ENCODE data around the gene ZMYM2. TPM values are rescaled to one million over a fixed set of nuclear protein-coding genes. Genes with fewer than 3 reads are reported as not detected.

The ZMYM2 gene
- total and polyA plus RNA-seq, 2 of the 13 experiments (the other 11 are each of a cell fraction or from before 2014, with no cell fraction given) = 22.4 to 40.8 TPM

DNA sequence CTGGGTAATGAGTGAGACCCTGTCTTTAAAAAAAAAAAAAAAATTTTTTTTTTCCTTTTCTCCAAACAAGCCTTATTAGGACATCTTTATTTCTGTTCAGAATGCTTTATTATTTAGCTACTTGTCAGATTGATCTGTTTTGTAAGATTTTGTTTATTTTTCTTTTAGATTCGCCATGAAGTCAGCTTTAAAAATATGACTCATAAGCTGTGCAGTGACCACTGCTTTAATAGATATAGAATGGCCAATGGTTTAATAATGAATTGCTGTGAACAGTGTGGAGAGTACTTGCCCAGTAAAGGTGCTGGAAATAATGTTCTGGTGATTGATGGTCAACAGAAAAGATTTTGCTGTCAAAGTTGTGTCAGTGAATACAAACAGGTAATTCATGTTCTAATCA, 47.7 kb downstream of the ZMYM2 start (continued):
- TF ChIP-seq, protein P1, sequence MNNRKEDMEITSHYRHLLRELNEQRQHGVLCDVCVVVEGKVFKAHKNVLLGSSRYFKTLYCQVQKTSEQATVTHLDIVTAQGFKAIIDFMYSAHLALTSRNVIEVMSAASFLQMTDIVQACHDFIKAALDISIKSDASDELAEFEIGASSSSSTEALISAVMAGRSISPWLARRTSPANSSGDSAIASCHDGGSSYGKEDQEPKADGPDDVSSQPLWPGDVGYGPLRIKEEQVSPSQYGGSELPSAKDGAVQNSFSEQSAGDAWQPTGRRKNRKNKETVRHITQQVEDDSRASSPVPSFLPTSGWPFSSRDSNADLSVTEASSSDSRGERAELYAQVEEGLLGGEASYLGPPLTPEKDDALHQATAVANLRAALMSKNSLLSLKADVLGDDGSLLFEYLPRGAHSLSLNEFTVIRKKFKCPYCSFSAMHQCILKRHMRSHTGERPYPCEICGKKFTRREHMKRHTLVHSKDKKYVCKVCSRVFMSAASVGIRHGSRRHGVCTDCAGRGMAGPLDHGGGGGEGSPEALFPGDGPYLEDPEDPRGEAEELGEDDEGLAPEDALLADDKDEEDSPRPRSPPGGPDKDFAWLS (CRISPR knock-in tag; IDR thresholded peaks at IDR 0.05; ENCODE audit: borderline replicate concordance) = no peak
- no peak for TF ChIP-seq GATA4 (IDR thresholded peaks at IDR 0.05; ENCODE audit: borderline replicate concordance, low read depth)
- TF ChIP-seq JARID2 (CRISPR knock-in tag; IDR thresholded peaks at IDR 0.05; ENCODE audit: insufficient replicate concordance) = no peak
- TF ChIP-seq, protein P2, sequence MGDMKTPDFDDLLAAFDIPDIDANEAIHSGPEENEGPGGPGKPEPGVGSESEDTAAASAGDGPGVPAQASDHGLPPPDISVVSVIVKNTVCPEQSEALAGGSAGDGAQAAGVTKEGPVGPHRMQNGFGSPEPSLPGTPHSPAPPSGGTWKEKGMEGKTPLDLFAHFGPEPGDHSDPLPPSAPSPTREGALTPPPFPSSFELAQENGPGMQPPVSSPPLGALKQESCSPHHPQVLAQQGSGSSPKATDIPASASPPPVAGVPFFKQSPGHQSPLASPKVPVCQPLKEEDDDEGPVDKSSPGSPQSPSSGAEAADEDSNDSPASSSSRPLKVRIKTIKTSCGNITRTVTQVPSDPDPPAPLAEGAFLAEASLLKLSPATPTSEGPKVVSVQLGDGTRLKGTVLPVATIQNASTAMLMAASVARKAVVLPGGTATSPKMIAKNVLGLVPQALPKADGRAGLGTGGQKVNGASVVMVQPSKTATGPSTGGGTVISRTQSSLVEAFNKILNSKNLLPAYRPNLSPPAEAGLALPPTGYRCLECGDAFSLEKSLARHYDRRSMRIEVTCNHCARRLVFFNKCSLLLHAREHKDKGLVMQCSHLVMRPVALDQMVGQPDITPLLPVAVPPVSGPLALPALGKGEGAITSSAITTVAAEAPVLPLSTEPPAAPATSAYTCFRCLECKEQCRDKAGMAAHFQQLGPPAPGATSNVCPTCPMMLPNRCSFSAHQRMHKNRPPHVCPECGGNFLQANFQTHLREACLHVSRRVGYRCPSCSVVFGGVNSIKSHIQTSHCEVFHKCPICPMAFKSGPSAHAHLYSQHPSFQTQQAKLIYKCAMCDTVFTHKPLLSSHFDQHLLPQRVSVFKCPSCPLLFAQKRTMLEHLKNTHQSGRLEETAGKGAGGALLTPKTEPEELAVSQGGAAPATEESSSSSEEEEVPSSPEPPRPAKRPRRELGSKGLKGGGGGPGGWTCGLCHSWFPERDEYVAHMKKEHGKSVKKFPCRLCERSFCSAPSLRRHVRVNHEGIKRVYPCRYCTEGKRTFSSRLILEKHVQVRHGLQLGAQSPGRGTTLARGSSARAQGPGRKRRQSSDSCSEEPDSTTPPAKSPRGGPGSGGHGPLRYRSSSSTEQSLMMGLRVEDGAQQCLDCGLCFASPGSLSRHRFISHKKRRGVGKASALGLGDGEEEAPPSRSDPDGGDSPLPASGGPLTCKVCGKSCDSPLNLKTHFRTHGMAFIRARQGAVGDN (CRISPR knock-in tag; IDR thresholded peaks at IDR 0.05) = no peak
- no peak for TF ChIP-seq ELF4 (CRISPR knock-in tag; IDR thresholded peaks at IDR 0.05; ENCODE audit: borderline replicate concordance)

DNA sequence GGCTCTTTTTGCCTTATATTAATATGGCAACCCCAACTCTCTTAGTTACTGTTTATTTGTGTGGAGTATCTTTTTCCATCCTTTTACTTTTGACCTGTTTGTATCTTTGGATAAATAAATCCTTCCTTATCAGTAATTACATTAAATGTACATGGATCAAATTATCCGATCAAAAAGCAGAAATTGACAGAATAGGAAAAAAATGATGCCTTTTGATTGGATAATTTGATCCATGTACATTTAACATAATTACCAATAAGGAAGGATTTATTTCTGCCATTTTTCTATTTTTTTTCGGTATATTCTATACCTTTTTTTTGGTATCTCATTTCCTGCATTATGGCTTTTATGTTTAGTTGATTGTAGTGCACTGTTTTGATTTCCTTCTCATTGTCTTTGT, 57.2 kb downstream of the ZMYM2 start:
- Histone ChIP-seq H2AFZ (ENCODE audit: low read length) (no peak overlapping the region), H3K79me2 (ENCODE audit: insufficient read depth, low read length) (peaks cover 3% of the 10 kb centered on the region), H3K9me3 (ENCODE audit: low read length) (no peaks in the 10 kb centered on the region), H4K20me1 (ENCODE audit: insufficient read depth, low read length) (no peaks in the 10 kb centered on the region), H3K27ac (ENCODE audit: extremely low read length, insufficient read depth, low read length) (no peak overlapping the region), H3K36me3 (replicated peaks in 1 of 2; ENCODE audit: control insufficient read depth in 1 of 2, insufficient read depth in 2 of 2, low read length in 2 of 2) (peaks cover 2 to 7% of the 10 kb centered on the region in 2 experiments; a peak in 2 of 5 replicates), H3K4me2 (ENCODE audit: low read depth, low read length) (no peak overlapping the region), H3K27me3 (ENCODE audit: control insufficient read depth in 1 of 2, insufficient read depth in 2 of 2, low read length in 2 of 2) (no peaks in the 10 kb centered on the region), H3K4me3 (replicated peaks in 1 of 3; ENCODE audit: insufficient read depth in 1 of 3, low read depth in 2 of 3, low read length in 3 of 3) (no peak overlapping the region), H3K9ac (ENCODE audit: insufficient read depth, low read depth, low read length) (no peak overlapping the region), H3K4me1 (ENCODE audit: insufficient read depth, low read length) (no peaks in the 10 kb centered on the region)
- BruUV-seq (replicated peaks) = no TSS peak
- in situ Hi-C loops (cut with HindIII; ENCODE audit: extremely low pct_ligation_motif_present, low pct_unique_long_range_greater_than_20kb) = no loop called here
- WGBS (ENCODE audit: low lambda C conversion rate) = 95% methylated on average over 2 of the region's 2 CpGs
- POLR2A ChIA-PET = no interaction called here
- ATAC-seq (no peak), DNase-seq (ENCODE audit: low spot score) (no peak), FAIRE-seq (no peak)
- intact Hi-C loops (cut with micrococcal nuclease; ENCODE audit: unreplicated experiment) = loop anchor here (1.0 kb wide), 1 partner anchor 36 kb away; no protein-coding TSS in a partner anchor
- CTCF ChIA-PET (ENCODE audit: low intra/inter-chr PET ratio, low total read pairs) = no interaction called here
- TF ChIP-seq ZNF546 (CRISPR knock-in tag; conservative IDR thresholded peaks at IDR 0.05) (no peak), ZNF333 (CRISPR knock-in tag; IDR thresholded peaks at IDR 0.05; ENCODE audit: borderline replicate concordance) (no peak), GABPA (IDR thresholded peaks at IDR 0.05; ENCODE audit: low read depth, low read length) (no peak), GABPA (CRISPR knock-in tag; IDR thresholded peaks at IDR 0.05; ENCODE audit: low read depth) (no peak), ZNF558 (CRISPR knock-in tag; IDR thresholded peaks at IDR 0.05; ENCODE audit: borderline replicate concordance) (no peak), FOSL1 (CRISPR knock-in tag; IDR thresholded peaks at IDR 0.05; ENCODE audit: borderline replicate concordance) (no peak), ERF (CRISPR knock-in tag; IDR thresholded peaks at IDR 0.05) (no peak), JUNB (CRISPR knock-in tag; IDR thresholded peaks at IDR 0.05; ENCODE audit: borderline replicate concordance) (no peak), CENPX (CRISPR knock-in tag; IDR thresholded peaks at IDR 0.05) (no peak), ZNF253 (CRISPR knock-in tag; IDR thresholded peaks at IDR 0.05; ENCODE audit: borderline replicate concordance) (no peak)
- TF ChIP-seq, protein P3, sequence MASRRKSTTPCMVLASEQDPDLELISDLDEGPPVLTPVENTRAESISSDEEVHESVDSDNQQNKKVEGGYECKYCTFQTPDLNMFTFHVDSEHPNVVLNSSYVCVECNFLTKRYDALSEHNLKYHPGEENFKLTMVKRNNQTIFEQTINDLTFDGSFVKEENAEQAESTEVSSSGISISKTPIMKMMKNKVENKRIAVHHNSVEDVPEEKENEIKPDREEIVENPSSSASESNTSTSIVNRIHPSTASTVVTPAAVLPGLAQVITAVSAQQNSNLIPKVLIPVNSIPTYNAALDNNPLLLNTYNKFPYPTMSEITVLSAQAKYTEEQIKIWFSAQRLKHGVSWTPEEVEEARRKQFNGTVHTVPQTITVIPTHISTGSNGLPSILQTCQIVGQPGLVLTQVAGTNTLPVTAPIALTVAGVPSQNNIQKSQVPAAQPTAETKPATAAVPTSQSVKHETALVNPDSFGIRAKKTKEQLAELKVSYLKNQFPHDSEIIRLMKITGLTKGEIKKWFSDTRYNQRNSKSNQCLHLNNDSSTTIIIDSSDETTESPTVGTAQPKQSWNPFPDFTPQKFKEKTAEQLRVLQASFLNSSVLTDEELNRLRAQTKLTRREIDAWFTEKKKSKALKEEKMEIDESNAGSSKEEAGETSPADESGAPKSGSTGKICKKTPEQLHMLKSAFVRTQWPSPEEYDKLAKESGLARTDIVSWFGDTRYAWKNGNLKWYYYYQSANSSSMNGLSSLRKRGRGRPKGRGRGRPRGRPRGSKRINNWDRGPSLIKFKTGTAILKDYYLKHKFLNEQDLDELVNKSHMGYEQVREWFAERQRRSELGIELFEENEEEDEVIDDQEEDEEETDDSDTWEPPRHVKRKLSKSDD (CRISPR knock-in tag; IDR thresholded peaks at IDR 0.05; ENCODE audit: low read depth) = no peak
